ENCODE results near the gene MAEA. TPM values are rescaled to one million over a fixed set of nuclear protein-coding genes. Genes with fewer than 3 reads are reported as not detected.

MAEA gene
- total and polyA plus RNA-seq, 9 of the 15 experiments (the other 6 are each of a cell fraction or from before 2014, with no cell fraction given), result 2.1 to 86.5 (median 45.0) TPM

DNA sequence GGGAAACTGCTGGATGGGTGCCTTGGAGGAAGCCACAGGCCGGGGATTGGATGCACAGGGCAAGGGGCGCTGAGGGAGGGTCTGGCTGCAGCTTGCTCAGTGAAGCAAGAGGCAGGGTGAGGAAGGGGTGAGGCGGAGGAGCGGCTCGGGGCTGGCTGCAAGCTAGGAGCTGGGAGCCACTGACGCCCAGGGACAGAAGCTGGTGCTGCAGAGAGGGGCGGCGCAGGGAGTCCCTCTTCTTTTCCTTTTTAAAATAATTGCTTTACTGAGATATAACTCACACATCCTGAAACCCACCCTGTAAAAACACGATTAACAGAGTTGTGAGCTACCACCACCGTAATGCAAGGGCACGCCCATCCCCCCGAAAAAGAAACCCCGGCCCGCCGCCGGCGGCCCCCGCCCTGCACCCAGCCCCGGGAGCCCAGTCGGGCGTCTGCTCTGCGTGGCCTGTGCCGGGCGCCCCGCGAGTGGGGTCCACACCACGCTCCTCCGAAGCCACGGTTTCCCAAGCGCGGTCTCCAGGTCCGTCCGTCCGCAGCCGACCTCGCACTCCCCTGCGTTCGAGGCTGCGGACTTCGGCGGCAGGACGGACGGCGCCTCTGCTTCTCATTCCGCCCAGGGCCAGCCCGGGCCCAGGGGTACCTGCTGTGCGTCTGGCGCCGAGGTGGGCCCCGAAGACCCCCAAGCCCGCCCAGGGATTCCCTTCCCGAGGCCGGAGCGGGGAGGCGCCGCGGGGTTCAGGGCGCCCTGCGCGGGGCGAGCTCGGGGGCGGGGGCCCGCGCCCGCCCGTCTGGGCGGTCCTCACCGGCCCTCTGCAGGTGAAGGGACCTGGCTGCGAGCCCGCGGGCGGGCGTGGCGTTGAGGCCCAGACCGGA is 56.5 kb downstream of the MAEA start (continued):
- TF ChIP-seq NONO (IDR thresholded peaks at IDR 0.05; ENCODE audit: low read depth in 2 of 2, low read length in 1 of 2) (peak in 1 of 2 experiments; percentile 66; a peak in 1 of 4 replicates), ZC3H8 (IDR thresholded peaks at IDR 0.05) (no peak), POLR2A (conservative IDR thresholded peaks at IDR 0.05) (peak; percentile 14; the same call in 1 of the 2 replicates), GTF3C2 (IDR thresholded peaks at IDR 0.05; ENCODE audit: borderline replicate concordance, extremely low read depth, insufficient read length) (no peak), GATAD2B (IDR thresholded peaks at IDR 0.05; ENCODE audit: borderline replicate concordance) (0 out of 2 replicates have a peak, but pooled peaks have one; percentile 44), MCM3 (IDR thresholded peaks at IDR 0.05) (no peak), RBBP5 (IDR thresholded peaks at IDR 0.05; ENCODE audit: borderline replicate concordance, insufficient read depth, low read length, poor library complexity, severe bottlenecking) (peak; percentile 71), FOXK2 (conservative IDR thresholded peaks at IDR 0.05 in 1 of 2, IDR thresholded peaks at IDR 0.05 in 1 of 2; ENCODE audit: low read depth in 2 of 2) (no peak), RBM22 (IDR thresholded peaks at IDR 0.05; ENCODE audit: low read depth, low read length, poor library complexity, severe bottlenecking) (no peak)
- TF ChIP-seq, protein P1, sequence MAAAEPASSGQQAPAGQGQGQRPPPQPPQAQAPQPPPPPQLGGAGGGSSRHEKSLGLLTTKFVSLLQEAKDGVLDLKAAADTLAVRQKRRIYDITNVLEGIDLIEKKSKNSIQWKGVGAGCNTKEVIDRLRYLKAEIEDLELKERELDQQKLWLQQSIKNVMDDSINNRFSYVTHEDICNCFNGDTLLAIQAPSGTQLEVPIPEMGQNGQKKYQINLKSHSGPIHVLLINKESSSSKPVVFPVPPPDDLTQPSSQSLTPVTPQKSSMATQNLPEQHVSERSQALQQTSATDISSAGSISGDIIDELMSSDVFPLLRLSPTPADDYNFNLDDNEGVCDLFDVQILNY (CRISPR knock-in tag; IDR thresholded peaks at IDR 0.05), result peak; percentile 32; the same call in 1 of the 2 replicates
- TF ChIP-seq, protein P2, sequence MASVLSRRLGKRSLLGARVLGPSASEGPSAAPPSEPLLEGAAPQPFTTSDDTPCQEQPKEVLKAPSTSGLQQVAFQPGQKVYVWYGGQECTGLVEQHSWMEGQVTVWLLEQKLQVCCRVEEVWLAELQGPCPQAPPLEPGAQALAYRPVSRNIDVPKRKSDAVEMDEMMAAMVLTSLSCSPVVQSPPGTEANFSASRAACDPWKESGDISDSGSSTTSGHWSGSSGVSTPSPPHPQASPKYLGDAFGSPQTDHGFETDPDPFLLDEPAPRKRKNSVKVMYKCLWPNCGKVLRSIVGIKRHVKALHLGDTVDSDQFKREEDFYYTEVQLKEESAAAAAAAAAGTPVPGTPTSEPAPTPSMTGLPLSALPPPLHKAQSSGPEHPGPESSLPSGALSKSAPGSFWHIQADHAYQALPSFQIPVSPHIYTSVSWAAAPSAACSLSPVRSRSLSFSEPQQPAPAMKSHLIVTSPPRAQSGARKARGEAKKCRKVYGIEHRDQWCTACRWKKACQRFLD (CRISPR knock-in tag; IDR thresholded peaks at IDR 0.05), result 0 out of 2 replicates have a peak, but pooled peaks have one; percentile 53
- TF ChIP-seq, protein P3, sequence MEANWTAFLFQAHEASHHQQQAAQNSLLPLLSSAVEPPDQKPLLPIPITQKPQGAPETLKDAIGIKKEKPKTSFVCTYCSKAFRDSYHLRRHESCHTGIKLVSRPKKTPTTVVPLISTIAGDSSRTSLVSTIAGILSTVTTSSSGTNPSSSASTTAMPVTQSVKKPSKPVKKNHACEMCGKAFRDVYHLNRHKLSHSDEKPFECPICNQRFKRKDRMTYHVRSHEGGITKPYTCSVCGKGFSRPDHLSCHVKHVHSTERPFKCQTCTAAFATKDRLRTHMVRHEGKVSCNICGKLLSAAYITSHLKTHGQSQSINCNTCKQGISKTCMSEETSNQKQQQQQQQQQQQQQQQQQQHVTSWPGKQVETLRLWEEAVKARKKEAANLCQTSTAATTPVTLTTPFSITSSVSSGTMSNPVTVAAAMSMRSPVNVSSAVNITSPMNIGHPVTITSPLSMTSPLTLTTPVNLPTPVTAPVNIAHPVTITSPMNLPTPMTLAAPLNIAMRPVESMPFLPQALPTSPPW (CRISPR knock-in tag; IDR thresholded peaks at IDR 0.05), result no peak
- TF ChIP-seq, protein P4, sequence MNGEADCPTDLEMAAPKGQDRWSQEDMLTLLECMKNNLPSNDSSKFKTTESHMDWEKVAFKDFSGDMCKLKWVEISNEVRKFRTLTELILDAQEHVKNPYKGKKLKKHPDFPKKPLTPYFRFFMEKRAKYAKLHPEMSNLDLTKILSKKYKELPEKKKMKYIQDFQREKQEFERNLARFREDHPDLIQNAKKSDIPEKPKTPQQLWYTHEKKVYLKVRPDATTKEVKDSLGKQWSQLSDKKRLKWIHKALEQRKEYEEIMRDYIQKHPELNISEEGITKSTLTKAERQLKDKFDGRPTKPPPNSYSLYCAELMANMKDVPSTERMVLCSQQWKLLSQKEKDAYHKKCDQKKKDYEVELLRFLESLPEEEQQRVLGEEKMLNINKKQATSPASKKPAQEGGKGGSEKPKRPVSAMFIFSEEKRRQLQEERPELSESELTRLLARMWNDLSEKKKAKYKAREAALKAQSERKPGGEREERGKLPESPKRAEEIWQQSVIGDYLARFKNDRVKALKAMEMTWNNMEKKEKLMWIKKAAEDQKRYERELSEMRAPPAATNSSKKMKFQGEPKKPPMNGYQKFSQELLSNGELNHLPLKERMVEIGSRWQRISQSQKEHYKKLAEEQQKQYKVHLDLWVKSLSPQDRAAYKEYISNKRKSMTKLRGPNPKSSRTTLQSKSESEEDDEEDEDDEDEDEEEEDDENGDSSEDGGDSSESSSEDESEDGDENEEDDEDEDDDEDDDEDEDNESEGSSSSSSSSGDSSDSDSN (IDR thresholded peaks at IDR 0.05; ENCODE audit: borderline replicate concordance in 1 of 2, low read depth in 2 of 2, low read length in 2 of 2), result 0 out of 4 replicates have a peak, but pooled peaks of 1 of the 2 experiments have one; percentile 19
